ENCODE measurements around the gene SV2B.

DNA sequence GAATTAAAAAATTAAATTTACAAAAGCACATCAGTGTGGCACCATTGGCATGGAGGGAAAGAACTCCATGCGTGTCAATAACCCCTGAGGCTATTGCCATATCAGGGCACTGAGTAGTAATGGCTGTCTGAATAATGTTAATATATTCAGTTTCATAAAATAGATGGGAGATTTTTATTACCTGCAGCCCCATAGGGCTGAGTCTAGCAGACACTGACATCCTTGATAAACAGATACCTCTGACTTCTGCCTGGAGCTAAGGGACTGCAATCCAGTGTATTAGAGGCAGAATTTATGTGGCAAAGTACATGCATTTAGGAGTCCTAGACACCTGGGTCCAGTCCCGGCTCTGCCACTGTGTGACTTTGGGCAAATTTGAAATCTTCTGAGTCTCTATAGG, 38.8 kb upstream of the SV2B start:
- TF ChIP-seq SIN3A (IDR thresholded peaks at IDR 0.05; ENCODE audit: borderline replicate concordance, insufficient read depth, low read length) (no peak), TAF1 (IDR thresholded peaks at IDR 0.05; ENCODE audit: borderline replicate concordance, insufficient read depth, low read length) (no peak)

Measured in PFSK-1 (cell line).